ENCODE data around the gene LILRA2. TPM values are rescaled to one million over a fixed set of nuclear protein-coding genes. Genes with fewer than 3 reads are reported as not detected.
"Not testable (repeated sequence)": the region's sequence is repeated elsewhere in the genome, so short reads cannot be mapped to it uniquely, and the experiment has no call there.

LILRA2 gene
- total RNA-seq, 1 experiment from 2014 or later: not detected

DNA sequence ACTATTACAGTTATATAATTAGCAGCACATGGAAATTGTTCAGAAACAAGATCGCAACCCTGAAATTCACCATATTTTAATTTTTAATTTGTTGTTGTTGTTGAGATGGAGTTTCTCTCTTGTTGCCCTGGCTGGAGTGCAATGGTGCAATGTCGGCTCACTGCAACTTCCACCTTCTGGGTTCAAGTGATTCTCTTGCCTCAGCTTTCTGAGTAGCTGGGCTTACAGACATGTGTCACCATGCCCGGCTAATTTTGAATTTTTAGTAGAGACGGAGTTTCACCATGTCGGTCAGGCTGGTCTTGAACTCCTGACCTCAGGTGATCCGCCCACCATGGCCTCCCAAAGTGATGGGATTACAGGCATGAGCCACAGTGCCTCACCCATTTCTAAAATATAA lies 10.4 kb upstream of the LILRA2 start:
- H3K27ac Mint-ChIP-seq; POLR2A ChIA-PET; ATAC-seq; CTCF ChIA-PET; H3K4me3 Mint-ChIP-seq; H3K27me3 Mint-ChIP-seq (ENCODE audit: low read depth); DNase-seq (ENCODE audit: low spot score); H3K4me1 Mint-ChIP-seq: not testable (repeated sequence)
- Mint-ChIP-seq H3K36me3 (peaks cover 43% of the 10 kb centered on the region), H3K9me3 (peaks cover 65% of the 10 kb centered on the region)

DNA sequence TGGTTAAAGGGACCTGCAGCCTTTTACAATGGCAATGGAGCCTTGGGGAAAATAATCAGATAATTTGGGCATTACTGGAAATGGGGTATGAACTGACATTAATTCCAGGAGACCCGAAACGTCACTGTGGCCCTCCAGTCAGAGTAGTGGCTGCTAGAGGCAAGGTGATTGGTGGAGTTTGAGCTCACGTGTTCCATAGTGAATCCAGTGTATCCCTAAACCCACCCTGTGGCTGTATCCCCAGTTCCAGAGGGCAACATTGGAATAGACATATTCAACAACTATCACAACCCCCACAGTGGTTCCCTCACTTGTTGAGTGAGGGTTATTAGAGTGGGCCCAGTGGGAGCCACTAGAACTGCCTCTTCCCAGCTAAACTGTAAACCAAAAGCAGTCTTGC lies 3.3 kb upstream of the LILRA2 start:
- ATAC-seq (no peak), DNase-seq (ENCODE audit: low spot score) (no peak)
- peaks cover 84% of the 10 kb centered on the region for H3K9me3 Mint-ChIP-seq
- H3K27ac Mint-ChIP-seq: no peak overlapping the region
- TF ChIP-seq KAT7 (CRISPR knock-in tag; IDR thresholded peaks at IDR 0.05; ENCODE audit: borderline replicate concordance) (no peak), ZNF281 (CRISPR knock-in tag; IDR thresholded peaks at IDR 0.05) (no peak), GRHL2 (CRISPR knock-in tag; IDR thresholded peaks at IDR 0.05; ENCODE audit: insufficient replicate concordance, severe bottlenecking) (no peak), CBFB (CRISPR knock-in tag; IDR thresholded peaks at IDR 0.05; ENCODE audit: low read depth) (no peak), EMX1 (CRISPR knock-in tag; IDR thresholded peaks at IDR 0.05) (no peak), ESRRA (CRISPR knock-in tag; IDR thresholded peaks at IDR 0.05; ENCODE audit: borderline replicate concordance) (no peak), IRF1 (CRISPR knock-in tag; IDR thresholded peaks at IDR 0.05) (no peak), SP1 (CRISPR knock-in tag; conservative IDR thresholded peaks at IDR 0.05) (no peak), ATF1 (CRISPR knock-in tag; IDR thresholded peaks at IDR 0.05) (no peak), ZNF423 (CRISPR knock-in tag; IDR thresholded peaks at IDR 0.05) (no peak), ZNF416 (CRISPR knock-in tag; IDR thresholded peaks at IDR 0.05) (no peak), ZSCAN18 (CRISPR knock-in tag; IDR thresholded peaks at IDR 0.05) (no peak)
- TF ChIP-seq, protein P1, sequence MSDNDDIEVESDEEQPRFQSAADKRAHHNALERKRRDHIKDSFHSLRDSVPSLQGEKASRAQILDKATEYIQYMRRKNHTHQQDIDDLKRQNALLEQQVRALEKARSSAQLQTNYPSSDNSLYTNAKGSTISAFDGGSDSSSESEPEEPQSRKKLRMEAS (CRISPR knock-in tag; IDR thresholded peaks at IDR 0.05): no peak
- TF ChIP-seq, protein P2, sequence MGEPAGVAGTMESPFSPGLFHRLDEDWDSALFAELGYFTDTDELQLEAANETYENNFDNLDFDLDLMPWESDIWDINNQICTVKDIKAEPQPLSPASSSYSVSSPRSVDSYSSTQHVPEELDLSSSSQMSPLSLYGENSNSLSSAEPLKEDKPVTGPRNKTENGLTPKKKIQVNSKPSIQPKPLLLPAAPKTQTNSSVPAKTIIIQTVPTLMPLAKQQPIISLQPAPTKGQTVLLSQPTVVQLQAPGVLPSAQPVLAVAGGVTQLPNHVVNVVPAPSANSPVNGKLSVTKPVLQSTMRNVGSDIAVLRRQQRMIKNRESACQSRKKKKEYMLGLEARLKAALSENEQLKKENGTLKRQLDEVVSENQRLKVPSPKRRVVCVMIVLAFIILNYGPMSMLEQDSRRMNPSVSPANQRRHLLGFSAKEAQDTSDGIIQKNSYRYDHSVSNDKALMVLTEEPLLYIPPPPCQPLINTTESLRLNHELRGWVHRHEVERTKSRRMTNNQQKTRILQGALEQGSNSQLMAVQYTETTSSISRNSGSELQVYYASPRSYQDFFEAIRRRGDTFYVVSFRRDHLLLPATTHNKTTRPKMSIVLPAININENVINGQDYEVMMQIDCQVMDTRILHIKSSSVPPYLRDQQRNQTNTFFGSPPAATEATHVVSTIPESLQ (CRISPR knock-in tag; IDR thresholded peaks at IDR 0.05): no peak
- peaks cover 42% of the 10 kb centered on the region for H3K36me3 Mint-ChIP-seq
- ChIA-PET CTCF (no interaction called here), POLR2A (no interaction called here)
- no peak overlapping the region for H3K4me3 Mint-ChIP-seq
- no peaks in the 10 kb centered on the region for H3K4me1 Mint-ChIP-seq
- peaks cover 3% of the 10 kb centered on the region; the same call in 1 of the 2 replicates for H3K27me3 Mint-ChIP-seq (ENCODE audit: low read depth)

DNA sequence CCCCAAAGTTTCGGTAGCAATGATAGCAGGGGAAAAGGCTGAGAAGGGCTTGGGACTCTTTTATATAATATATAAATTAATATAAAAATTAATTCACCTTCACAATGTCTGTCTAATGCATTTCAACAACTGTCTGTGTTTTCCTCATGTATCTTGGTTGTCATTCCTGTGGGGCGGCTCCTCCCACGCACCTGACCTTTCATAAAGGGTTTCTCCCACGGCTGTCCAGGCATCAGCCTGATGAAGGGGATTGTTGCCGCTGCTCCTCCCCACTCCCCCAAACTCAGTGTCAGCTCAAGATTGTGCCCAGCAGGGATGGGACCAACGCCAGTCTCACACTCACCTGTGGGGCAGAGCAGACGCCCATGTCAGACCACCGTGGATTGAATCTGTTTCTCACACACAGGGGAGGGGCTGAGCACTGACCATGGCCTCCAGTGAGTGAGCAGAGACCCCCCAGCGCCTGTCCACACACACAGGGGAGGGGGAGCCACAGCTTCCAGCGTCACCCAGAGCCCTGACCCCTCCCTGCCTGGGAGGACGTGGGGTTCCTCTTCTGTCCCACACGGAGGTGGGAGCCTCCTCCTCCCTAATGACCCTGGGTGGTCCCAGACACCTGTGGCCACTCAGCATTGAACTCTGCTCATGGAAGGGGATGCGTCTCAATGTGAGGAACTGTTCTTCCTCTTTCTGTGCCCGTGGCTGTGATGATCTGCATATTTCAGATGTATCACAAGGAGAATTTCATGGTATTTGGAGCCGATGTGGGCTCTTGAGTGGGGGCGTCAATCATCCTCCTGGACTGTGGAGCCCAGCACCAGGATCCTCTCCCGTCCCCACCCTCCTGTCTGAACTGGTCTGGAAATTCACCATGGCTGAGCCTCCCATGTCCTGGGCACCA lies 1.6 kb upstream of the LILRA2 start:
- DNase-seq (ENCODE audit: low spot score); H3K4me1 Mint-ChIP-seq; H3K27ac Mint-ChIP-seq; H3K4me3 Mint-ChIP-seq; H3K27me3 Mint-ChIP-seq (ENCODE audit: low read depth); POLR2A ChIA-PET; ATAC-seq: not testable (repeated sequence)
- Mint-ChIP-seq H3K36me3 (peaks cover 37% of the 10 kb centered on the region), H3K9me3 (peaks cover 77% of the 10 kb centered on the region)
- CTCF ChIA-PET: interaction anchor here (0.6 kb wide), 1 partner anchor 1109 kb away, joined by 4 read pairs; no protein-coding TSS in a partner anchor

All from WTC11 (cell line).